Measurements from ENCODE around the gene MDN1.
"Not testable (repeated sequence)": the region's sequence is repeated elsewhere in the genome, so short reads cannot be mapped to it uniquely, and the experiment has no call there.

Gene MDN1

GRCh38 chr6:89657445-89658158 lies 162.0 kb downstream of the MDN1 start:
- Mint-ChIP-seq H3K9me3 (no peaks in the 10 kb centered on the region), H3K27me3 (no peaks in the 10 kb centered on the region), H3K36me3 (ENCODE audit: low read depth) (peaks cover 93% of the 10 kb centered on the region), H3K4me1 (ENCODE audit: low read depth) (no peaks in the 10 kb centered on the region), H3K27ac (no peak overlapping the region), H3K4me3 (no peak overlapping the region)
- DNase-seq = no peak

- DNase-seq = no peak
- Mint-ChIP-seq H3K27me3 (no peaks in the 10 kb centered on the region), H3K9me3 (no peaks in the 10 kb centered on the region), H3K36me3 (ENCODE audit: low read depth) (peaks cover 94% of the 10 kb centered on the region), H3K4me1 (ENCODE audit: low read depth) (no peaks in the 10 kb centered on the region), H3K27ac (no peak overlapping the region), H3K4me3 (no peak overlapping the region)
These were observed 164.5 kb downstream of the MDN1 start for GRCh38 chr6:89655122-89655521.

- Mint-ChIP-seq H3K27ac (no peak overlapping the region), H3K4me1 (ENCODE audit: low read depth) (no peaks in the 10 kb centered on the region), H3K27me3 (no peaks in the 10 kb centered on the region), H3K4me3 (no peak overlapping the region), H3K9me3 (no peaks in the 10 kb centered on the region), H3K36me3 (ENCODE audit: low read depth) (peaks cover 94% of the 10 kb centered on the region)
- no peak for DNase-seq
These were observed 169.0 kb downstream of the MDN1 start for GRCh38 chr6:89650579-89650978.

- DNase-seq = no peak
- Mint-ChIP-seq H3K27ac (no peak overlapping the region), H3K9me3 (no peaks in the 10 kb centered on the region), H3K4me3 (no peak overlapping the region), H3K4me1 (ENCODE audit: low read depth) (peaks cover 2% of the 10 kb centered on the region), H3K27me3 (no peaks in the 10 kb centered on the region), H3K36me3 (ENCODE audit: low read depth) (peaks cover 96% of the 10 kb centered on the region)
These were observed 169.9 kb downstream of the MDN1 start for GRCh38 chr6:89649682-89650081.

- Mint-ChIP-seq H3K27me3 (no peaks in the 10 kb centered on the region), H3K36me3 (ENCODE audit: low read depth) (peaks cover 88% of the 10 kb centered on the region), H3K4me1 (ENCODE audit: low read depth) (peaks cover 6% of the 10 kb centered on the region), H3K9me3 (no peaks in the 10 kb centered on the region), H3K4me3 (no peak overlapping the region), H3K27ac (peak overlapping the region; percentile 48)
- no peak for DNase-seq
These were observed 174.7 kb downstream of the MDN1 start for GRCh38 chr6:89644864-89645263.

GRCh38 chr6:89643406-89643805 lies 176.2 kb downstream of the MDN1 start:
- peaks cover 78% of the 10 kb centered on the region for H3K36me3 Mint-ChIP-seq (ENCODE audit: low read depth)
- H3K4me1 Mint-ChIP-seq (ENCODE audit: low read depth) = peaks cover 18% of the 10 kb centered on the region
- H3K4me3 Mint-ChIP-seq = no peak overlapping the region
- H3K9me3 Mint-ChIP-seq = no peaks in the 10 kb centered on the region
- DNase-seq = no peak
- H3K27ac Mint-ChIP-seq = peak overlapping the region; percentile 58
- no peaks in the 10 kb centered on the region for H3K27me3 Mint-ChIP-seq

- Mint-ChIP-seq H3K36me3 (ENCODE audit: low read depth) (peaks cover 78% of the 10 kb centered on the region), H3K4me1 (ENCODE audit: low read depth) (peaks cover 21% of the 10 kb centered on the region), H3K27ac (peak overlapping the region; percentile 58)
These were observed 176.6 kb downstream of the MDN1 start for GRCh38 chr6:89642956-89643355.

GRCh38 chr6:89641581-89641980 lies 178.0 kb downstream of the MDN1 start:
- H3K27me3 Mint-ChIP-seq, H3K9me3 Mint-ChIP-seq, H3K4me3 Mint-ChIP-seq, DNase-seq: not testable (repeated sequence)
- Mint-ChIP-seq H3K36me3 (ENCODE audit: low read depth) (peaks cover 76% of the 10 kb centered on the region), H3K27ac (peak overlapping the region; percentile 44), H3K4me1 (ENCODE audit: low read depth) (peaks cover 31% of the 10 kb centered on the region)

More at GRCh38 chr6:89642956-89643355, 176.6 kb downstream of the MDN1 start:
- H3K4me3 Mint-ChIP-seq = no peak overlapping the region
- no peak for DNase-seq
- no peaks in the 10 kb centered on the region for H3K9me3 Mint-ChIP-seq
- H3K27me3 Mint-ChIP-seq = no peaks in the 10 kb centered on the region

GRCh38 chr6:89640804-89641203 lies 178.8 kb downstream of the MDN1 start:
- peaks cover 76% of the 10 kb centered on the region for H3K36me3 Mint-ChIP-seq (ENCODE audit: low read depth)
- no peaks in the 10 kb centered on the region for H3K9me3 Mint-ChIP-seq
- DNase-seq = no peak
- no peak overlapping the region for H3K4me3 Mint-ChIP-seq
- H3K27ac Mint-ChIP-seq = no peak overlapping the region
- no peaks in the 10 kb centered on the region for H3K27me3 Mint-ChIP-seq
- H3K4me1 Mint-ChIP-seq (ENCODE audit: low read depth) = peaks cover 36% of the 10 kb centered on the region

- Mint-ChIP-seq H3K27me3 (no peaks in the 10 kb centered on the region), H3K27ac (peak within 1 kb of the TSS; percentile 99), H3K4me3 (peak within 1 kb of the TSS; percentile 97), H3K36me3 (ENCODE audit: low read depth) (peaks cover 74% of the 10 kb centered on the region), H3K4me1 (ENCODE audit: low read depth) (peaks cover 37% of the 10 kb centered on the region), H3K9me3 (no peaks in the 10 kb centered on the region)
- peak; percentile 96 for DNase-seq
These were observed 181.0 kb downstream of the MDN1 start, which contains the start of gene LYRM2 for GRCh38 chr6:89638320-89639195. Gene LYRM2 (minus strand): TSS chr6:89638747. CDS start chr6:89638716, 31 bp downstream.

- H3K27me3 Mint-ChIP-seq = no peaks in the 10 kb centered on the region
- H3K4me3 Mint-ChIP-seq = peak overlapping the region; percentile 97
- peaks cover 37% of the 10 kb centered on the region for H3K4me1 Mint-ChIP-seq (ENCODE audit: low read depth)
- no peaks in the 10 kb centered on the region for H3K9me3 Mint-ChIP-seq
- peaks cover 70% of the 10 kb centered on the region for H3K36me3 Mint-ChIP-seq (ENCODE audit: low read depth)
- no peak for DNase-seq
- peak overlapping the region; percentile 99 for H3K27ac Mint-ChIP-seq
These were observed 181.7 kb downstream of the MDN1 start for GRCh38 chr6:89637960-89638319.

GRCh38 chr6:89636412-89636811 lies 183.2 kb downstream of the MDN1 start:
- not testable (repeated sequence) for H3K9me3 Mint-ChIP-seq, H3K27me3 Mint-ChIP-seq, DNase-seq
- peaks cover 37% of the 10 kb centered on the region for H3K4me1 Mint-ChIP-seq (ENCODE audit: low read depth)
- peaks cover 58% of the 10 kb centered on the region for H3K36me3 Mint-ChIP-seq (ENCODE audit: low read depth)
- H3K4me3 Mint-ChIP-seq = peak overlapping the region; percentile 20
- peak overlapping the region; percentile 61 for H3K27ac Mint-ChIP-seq

- Mint-ChIP-seq H3K27me3 (no peaks in the 10 kb centered on the region), H3K4me3 (no peak overlapping the region), H3K36me3 (ENCODE audit: low read depth) (peaks cover 26% of the 10 kb centered on the region), H3K4me1 (ENCODE audit: low read depth) (no peaks in the 10 kb centered on the region), H3K9me3 (no peaks in the 10 kb centered on the region), H3K27ac (no peak overlapping the region)
- DNase-seq = no peak
These were observed 189.1 kb downstream of the MDN1 start for GRCh38 chr6:89630488-89630887.

- Mint-ChIP-seq H3K4me1 (ENCODE audit: low read depth) (no peaks in the 10 kb centered on the region), H3K27me3 (no peaks in the 10 kb centered on the region), H3K27ac (no peak overlapping the region)
These were observed 195.8 kb downstream of the MDN1 start for GRCh38 chr6:89623749-89624148.

GRCh38 chr6:89619567-89619966 lies 200.0 kb downstream of the MDN1 start:
- DNase-seq = no peak
- Mint-ChIP-seq H3K4me1 (ENCODE audit: low read depth) (no peaks in the 10 kb centered on the region), H3K36me3 (ENCODE audit: low read depth) (peaks cover 2% of the 10 kb centered on the region), H3K4me3 (no peak overlapping the region), H3K27me3 (no peaks in the 10 kb centered on the region), H3K9me3 (no peaks in the 10 kb centered on the region), H3K27ac (no peak overlapping the region)

More at GRCh38 chr6:89623749-89624148, 195.8 kb downstream of the MDN1 start:
- H3K36me3 Mint-ChIP-seq (ENCODE audit: low read depth) = peaks cover 2% of the 10 kb centered on the region
- no peaks in the 10 kb centered on the region for H3K9me3 Mint-ChIP-seq
- DNase-seq = no peak
- no peak overlapping the region for H3K4me3 Mint-ChIP-seq

All from activated T-cell treated with anti-CD3 and anti-CD28 coated beads, Interleukin-2, amount 50 U/mL, for 24 hours (primary cell).